ENCODE measurements around the gene FAM107B.
"Not testable (repeated sequence)": the region's sequence is repeated elsewhere in the genome, so short reads cannot be mapped to it uniquely, and the experiment has no call there.

FAM107B gene

DNA sequence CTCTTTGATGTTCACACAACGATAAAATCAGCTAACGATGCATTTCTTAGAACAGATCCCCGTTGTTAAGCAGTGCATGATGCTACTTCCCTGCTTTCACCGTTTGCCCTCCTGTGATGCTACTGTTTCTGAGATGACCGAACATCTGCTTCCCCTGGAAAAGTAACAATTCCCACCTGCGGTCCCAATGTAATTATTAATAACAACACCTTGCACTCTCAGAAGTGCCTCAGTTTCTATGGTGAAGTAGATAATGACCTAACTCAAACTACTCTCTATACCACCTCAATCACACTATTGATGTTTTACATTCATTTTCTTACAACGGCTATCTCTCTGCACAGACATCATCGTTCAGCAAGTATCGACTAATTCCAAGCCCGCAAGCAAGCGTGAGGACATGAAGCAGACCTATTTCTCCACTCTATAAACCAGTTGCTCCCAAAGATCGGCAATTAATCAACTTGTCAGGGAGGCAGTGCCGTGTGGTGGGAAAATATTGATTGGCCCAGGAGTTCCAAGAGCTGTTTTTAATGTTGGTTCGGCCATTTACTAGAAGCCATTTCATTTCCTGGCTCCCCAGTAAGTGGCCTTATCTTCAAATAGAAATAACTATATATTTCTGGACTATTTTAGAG, 42.7 kb downstream of the FAM107B start:
- no peak for DNase-seq

DNA sequence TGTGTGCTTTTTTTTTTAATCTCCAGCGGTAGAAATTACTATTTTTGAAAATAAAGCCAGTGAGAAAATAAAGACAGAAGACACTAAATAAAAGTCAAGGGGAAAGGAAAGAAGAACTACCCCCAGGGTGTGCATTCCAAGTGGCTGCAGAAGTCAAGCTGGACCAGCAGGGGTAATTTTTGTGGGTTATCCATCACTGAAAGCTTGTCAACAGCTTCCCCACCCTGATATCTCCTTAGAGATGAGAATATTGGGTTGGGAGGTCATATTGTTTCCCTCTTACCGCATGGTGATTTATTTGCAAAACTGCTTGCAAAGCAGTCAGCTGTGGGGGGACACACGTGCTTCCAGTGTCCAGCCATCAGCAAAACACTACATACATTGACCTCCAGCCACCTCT, 46.4 kb downstream of the FAM107B start:
- no peak for DNase-seq

DNA sequence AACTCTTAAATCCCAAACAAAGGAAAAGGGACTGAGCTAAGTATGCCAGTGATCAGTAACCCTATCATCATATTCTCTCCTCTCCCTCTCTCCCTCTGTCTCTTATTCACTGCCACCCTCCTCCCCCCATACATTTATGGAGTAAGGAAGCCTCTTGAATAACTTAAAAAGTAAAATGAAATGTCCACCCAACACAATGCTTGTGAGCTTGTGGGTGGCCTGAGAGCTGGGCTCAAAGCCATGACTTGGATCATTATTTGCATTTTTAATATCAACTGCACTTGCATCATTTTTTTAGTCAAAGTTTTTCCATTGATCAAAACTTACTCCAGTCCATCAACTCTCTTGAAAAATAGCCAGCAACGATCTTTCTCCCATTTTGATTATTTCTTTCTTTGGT, 46.8 kb downstream of the FAM107B start:
- DNase-seq: no peak

DNA sequence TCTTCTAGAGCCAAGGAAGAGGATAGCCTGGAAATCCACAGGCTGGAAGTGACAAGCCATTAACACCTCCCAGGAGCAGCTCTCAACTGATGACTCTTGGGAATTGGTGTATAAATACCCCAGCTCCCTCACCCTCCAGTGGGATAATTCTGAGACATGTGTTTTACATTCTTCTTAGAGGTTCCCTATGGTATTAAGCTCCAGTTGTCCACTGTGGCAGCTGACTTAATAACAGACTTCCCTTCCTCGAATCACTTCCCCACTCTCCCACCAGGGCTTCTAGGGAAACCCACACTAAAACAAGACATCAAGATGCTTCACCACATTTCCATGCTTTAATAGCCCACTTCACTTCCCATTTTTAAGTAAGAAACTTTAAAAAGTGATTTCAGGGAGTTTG, 47.2 kb downstream of the FAM107B start:
- DNase-seq: no peak

DNA sequence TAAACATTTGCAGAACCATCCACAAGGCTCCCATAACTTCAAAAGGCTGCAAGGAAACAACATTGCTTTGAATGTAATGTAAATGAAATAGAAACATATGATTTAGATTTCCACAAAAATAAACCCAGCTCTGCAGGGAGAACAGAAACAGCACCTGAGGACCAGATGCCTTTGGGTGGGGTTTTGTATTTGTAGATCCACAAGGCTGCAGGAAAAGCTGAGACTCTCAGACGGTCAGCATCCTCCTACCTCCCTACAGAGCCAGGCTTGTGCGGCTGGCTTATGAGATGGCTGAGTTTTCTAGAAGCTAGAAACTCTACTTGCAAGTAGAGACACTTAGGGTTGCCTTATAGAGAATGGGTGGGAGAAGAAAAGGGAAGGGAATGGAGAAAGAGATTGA, 49.8 kb downstream of the FAM107B start:
- no peak for DNase-seq

DNA sequence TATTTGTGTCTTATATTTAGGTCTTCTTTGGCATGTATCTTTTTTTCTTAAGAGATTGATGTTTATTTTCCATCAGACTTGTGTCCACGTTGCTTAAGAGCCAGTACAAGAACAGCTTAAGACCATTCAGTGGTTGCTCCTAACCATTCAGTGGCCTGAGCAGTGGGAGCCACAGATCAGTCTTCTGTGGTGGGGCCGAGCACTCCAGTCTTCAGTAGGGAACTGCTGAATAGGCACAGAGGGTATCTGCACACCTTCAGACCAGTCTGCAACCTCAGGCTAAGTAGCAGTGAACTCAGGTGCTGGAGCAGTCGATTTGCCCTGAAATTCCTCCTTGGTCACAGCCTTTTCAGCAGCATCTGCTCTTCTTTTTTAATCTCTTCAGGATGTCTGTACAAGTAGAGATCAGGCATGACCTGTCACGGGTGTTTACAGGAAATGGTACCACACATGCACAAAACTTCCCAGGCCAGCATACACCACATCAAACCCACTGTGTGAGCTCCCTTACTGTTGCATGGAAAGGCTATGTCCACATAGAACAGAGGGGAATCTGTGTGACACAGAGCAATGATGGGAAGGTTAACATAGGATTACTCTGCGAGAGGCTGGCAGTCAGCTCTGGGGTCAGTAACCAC, 51.5 kb downstream of the FAM107B start:
- DNase-seq: no peak

DNA sequence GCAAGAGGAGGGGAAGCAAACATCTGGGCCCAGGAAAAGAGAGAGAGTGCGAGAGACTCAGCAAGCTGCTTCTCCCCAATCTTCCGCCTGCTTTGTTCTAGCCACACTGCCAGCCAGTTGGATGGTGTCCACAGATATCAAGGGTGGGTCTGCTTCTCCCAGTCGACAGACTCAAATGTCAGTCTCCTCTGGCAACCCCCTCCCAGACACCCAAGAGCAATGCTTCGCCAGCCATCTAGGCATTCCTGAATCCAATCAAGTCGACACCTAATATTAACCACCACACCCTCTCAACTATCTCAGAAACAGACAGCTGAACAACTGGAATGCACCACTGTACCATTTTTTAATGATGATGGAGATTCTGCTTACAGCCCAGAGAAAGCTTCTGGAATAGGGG, 57.1 kb downstream of the FAM107B start:
- DNase-seq: no peak

DNA sequence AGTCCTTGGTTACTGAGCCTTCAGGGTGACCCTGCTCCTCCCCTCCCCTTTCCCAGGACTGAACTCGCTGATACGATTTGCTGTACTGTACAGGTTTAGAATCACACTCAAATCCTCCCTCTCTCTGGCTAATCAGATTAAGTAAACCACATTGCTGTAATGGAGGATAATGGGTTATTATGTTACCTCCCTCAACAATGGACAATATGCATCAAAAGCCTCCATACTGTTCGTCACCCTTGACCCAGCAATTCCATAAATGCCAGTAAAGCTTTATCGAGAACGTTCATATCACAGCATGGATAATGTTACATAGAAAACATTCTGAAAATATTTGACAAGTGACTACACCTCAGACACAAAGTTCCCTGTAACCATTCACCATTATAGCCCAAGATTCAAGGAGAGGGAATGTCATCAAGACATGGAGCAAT, 61.7 kb downstream of the FAM107B start:
- no peak for DNase-seq

DNA sequence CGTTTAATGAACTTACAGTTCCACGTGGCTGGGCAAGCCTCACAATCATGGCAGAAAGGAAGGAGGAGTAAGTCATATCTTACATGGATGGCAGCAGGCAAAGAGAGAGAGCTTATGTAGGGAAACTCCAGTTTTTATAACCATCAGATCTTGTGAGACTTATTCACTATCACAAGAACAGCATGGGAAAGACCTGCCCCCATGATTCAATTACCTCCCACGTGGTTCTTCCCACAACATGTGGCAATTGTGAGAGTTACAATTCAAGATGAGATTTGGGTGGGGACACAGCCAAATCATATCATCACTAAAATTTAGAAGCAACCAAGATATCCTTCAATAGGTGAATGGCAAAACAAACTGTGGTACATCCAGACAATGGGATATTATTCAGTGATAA, 65.4 kb downstream of the FAM107B start:
- DNase-seq: not testable (repeated sequence)

DNA sequence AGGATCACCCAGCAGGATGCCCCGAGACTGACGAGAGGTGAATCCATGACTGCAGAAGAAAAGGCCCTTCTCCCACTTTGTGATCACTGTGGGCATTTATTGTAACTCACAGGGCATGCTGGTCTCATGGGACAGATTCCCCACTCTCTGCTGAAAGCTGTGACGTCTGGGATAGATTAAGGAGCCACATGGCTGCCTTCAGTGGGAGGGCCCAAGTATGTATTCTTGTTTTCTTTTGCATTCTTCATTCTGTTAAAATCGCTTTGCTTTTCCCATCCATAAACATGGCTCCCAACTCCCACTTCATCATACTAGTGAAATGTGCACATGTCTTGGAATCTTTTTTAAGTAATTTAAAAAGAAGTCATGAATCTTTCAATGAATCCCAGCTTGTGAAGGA, 67.2 kb downstream of the FAM107B start:
- DNase-seq: no peak

DNA sequence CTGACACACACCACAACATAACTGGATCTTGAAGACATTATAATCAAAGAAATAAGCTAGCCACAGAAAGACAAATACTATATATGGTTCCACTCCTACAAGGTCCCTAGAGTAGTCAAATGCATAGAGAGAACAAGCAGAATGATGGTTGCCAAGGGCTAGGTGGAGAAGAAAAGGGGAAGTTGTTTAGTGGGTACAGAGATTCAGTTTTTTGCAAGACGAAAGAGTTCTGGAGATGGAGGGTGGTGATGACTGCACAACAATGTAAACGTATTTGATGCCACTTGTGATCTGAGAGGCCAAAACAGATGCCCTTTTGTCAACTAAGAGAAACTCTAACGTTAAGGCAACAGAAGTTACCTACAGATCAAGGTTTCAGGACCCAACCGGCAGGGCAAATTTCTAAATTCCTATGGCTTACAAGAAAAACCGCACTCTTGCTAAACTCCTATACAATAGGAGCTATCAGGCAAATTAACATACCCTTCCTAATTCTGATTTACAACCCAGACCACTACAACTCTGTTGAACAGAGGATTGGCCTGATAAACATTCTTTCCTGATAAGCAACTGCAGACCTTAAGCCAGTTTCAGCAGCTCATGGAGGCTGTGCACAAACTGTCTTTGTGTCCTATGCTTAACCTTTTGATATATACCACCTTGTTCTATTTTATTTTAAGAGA, 69.0 kb downstream of the FAM107B start:
- DNase-seq: no peak

DNA sequence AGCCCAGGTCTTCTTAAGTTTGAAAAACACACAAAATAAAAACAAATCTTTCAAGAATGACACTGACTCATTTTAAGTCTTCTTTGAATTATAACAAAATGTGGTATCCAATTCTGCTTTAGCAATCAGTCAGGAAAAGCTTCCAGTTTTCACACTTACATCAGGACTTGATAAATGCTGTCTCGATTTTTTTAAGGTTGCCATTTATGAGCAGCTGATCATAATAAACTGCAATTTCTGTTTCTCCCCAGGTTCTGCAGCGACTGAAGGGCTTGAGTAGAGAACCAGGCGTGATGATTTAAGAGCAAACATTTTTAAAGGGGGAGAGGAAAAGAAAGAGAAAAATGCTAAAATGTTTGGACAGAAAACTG, 71.1 kb downstream of the FAM107B start:
- DNase-seq: no peak

DNA sequence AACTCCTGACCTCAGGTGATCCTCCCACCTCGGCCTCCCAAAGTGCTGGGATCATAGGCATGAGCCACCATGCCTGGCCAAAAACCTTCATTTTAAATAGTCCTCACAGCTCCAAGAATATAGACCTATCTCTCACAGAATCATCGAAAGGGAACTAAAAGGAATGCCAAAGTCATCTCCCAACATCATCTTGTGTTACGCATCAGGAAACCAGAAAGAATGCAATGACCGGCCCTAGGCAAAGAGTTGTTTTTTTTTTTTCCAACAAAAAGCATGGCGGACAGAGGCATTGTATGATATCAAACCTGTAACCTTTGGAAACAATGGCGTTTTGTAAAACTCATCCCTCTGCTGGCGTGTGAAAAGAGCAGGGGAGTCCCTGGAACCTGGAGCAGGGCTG, 73.2 kb downstream of the FAM107B start:
- no peak for DNase-seq

DNA sequence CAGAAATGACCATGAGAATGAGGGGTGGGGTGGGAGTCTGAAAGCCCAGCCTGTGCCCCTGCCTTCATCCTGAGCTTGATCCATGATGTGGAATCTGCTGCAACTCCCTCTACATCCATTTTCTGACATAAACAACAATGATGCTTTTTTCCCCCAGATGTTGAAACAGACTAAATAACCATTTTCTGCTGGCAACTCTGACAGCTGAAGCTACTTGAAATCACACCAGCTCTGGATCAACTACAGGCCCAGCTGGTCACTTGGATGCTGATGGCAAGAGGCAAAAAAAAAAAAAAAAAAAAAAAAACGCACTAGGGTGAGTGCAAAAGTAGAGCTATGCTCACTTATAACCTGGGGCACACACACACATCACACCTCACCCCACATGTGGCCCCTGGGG, 74.2 kb downstream of the FAM107B start:
- no peak for DNase-seq

DNA sequence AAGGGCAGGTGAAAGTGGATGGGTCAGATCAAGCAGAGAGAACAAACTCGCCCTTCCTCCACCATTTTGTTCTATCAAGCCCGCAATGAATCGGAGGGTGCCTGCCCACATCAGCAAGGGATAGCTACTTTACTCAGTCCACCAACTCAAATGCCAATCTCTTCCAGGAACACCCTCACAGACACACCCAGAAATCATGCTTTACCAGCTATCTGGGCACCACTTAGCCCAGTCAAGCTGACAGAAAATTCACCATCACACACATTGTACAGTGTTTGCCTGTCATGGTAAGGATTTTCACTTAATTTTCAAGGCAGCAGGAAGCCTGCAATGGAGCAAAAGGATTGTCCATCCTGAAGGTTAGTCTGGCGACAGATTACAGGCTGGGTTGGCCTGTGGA, 75.2 kb downstream of the FAM107B start:
- DNase-seq: no peak

DNA sequence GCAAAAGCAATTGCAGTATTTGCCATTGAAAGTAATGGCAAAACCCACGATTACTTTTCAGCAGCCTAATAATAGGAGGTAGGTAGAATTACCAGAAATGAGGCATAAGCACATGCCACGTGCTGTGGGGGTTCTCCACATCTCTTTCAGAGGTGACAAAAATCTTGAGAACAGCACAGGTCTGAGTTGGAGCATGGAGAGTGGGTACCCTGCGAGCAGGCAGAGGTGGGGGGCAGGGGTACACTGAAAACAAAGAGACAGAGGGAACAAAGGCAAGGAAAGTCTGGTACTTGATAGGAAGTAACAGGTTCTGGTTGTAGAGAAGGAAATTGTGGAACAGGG, 75.9 kb downstream of the FAM107B start:
- DNase-seq: no peak

DNA sequence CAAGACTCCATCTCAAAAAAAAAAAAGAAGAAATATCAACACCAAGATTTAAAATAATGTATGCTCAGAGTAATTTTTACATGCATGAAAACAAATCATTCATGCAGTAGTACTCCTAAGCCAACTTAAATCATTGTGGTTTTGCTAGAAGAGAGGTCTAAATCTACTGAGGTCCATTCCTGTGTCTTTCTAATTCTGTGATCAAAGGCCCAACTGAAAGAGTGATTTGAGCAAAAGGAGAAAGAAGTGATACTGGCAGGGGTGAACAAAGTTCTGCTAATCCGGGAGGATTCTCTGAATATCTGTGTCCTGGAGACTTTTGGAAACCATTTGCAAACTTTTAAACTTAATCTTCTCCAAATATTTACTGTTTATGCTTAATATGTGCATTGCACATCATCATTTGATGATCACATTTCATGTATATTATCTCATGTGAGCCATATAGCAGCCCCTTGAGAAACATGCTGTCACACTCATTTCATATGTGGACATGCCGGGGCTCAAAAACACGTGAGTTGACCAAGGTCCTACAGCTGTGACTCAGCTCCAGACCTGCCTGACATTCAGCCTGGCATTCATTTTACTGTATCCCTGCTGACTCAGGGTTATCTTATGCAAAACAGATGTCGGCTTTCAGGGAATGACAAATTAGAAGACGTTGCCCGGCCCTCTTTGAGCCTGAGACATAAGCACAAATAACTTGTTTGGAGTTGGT, 76.4 kb downstream of the FAM107B start:
- no peak for DNase-seq

DNA sequence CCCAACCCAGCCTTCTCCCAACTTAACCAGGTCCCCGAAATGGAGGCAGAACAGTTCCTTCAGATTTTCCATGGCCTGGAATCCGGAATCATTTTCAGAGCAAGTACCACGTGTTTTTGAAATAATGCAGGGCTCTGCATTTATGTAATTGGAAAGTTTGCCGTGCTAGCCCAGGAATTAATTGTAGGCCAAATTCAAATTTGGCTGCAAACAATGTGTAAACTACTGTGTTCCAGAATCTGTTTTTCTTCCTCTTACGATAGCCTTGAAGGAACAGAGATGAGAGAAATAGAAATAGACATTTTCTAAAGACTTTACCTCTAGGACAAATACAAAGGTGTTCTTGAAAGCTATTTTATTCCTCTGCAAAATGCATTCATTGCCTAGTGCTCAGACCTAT, 77.4 kb downstream of the FAM107B start:
- DNase-seq: no peak

DNA sequence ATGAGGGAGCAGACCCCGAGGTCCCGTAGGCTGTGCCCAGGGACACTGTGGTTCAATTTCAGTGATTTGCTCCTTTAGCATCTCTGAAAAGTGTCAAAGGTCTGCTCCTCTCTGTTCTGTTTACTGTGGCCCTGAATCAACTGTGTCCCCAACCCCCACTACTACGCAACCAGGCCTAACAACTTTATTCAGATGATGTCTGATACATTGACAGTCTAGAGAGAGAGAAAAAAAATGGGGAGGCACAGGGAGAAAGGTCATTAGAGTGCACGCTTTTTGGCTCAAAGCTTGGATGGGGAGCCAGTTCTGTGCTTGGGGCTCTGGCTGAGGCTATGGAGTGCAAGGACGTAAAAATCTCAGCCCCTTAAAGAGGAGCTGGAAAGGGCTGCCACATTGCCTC, 77.9 kb downstream of the FAM107B start:
- no peak for DNase-seq

DNA sequence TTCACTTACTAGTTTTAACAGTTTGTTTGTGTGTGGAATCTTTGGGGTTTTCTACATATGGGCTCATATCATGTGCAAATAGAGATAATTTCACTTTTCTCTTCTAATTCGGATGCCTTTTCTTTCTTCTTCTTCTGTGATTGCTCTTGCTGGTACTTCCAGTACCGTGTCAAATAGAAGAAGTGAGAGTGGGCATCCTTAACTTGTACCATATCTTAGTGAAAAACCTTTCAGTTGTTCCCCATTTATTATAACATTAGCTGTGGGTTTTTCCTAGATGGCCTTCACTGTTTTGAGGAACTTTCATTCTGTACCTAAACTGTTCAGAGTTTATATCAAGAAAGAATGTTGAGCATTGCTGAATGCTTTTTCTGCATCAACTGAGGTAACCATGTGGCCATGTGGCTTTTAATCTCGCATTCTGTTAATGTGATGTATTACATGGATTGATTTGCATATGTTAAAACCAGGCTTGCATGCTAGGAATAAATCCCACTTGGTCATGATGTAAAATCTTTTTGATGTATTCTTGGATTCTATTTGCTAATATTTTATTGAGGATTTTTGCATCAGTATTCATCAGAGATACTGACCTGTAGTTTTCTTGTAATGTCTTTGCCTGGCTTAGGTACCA, 78.7 kb downstream of the FAM107B start:
- no peak for DNase-seq

DNA sequence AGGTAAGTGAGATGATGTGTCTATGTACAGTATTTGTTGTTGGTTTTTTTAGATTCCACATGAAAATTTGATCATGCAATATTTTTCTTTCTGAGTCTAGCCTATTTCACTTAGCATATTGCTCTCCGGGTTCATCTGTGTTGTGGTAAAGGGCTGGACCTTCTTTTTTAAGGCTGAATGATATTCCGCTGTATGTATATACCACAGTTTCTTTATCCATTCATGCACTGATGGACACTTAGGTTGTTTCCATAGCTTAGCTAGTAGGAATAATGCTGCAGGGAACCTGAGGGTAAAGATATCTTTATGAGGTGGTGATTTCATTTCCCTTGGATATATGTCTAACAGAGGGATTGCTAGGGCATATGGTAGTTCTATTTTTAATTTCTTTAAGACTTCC, 80.8 kb downstream of the FAM107B start:
- no peak for DNase-seq

DNA sequence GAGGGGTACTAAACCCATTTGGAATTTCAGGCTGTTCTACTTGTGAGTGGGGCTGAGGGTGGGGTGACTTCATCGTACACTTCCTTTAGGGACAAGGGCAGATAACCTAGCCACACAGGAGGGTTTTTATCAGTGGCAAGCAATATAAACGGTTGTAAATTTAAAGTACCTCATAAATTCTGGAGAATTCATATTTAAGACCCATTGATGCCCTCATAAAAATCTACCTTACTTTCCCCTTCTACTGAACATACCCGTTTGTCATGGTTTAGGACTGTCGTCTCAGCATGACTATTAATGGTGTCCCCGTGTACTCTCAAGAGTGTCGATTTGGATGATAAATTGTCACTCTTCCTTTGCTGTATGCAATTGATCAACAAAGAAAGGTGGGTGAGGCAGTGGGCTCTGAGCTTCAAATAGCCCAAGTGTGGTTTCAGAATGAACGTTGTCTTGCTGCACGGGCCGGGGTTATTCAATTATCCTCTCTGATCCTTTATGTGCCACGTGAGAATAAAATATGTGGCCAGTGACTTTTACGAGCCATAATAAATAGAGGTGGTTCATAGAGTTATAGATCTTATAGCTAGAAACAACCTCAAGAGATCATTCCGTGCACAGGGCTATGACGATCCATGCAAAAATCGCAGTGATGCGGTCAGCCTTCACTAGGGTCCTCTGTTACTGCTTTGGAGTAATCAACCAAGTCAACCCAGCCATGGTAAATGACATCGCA, 82.2 kb downstream of the FAM107B start:
- no peak for DNase-seq

DNA sequence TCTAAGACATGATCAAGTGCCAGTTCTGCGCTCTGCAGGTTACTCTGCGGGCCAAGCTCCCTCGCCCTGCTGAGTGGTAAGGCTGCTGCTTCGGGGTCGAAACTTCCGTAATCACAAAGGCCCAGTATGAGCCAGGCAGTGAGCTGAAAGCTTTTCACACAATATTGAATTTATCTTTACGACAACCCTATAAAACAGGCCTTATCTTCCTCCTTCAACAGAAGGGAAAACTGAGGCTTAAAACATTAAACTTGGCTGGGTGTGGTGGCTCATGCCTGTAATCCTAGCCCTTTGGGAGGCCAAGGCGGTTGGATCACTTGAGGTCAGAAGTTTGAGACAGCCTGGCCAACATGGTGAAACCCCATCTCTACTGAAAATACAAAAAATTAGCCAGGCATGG, 83.3 kb downstream of the FAM107B start:
- no peak for DNase-seq

All from femur (tissue), 1 donor.